ENCODE results near the gene TGM5.

TGM5 gene

DNA sequence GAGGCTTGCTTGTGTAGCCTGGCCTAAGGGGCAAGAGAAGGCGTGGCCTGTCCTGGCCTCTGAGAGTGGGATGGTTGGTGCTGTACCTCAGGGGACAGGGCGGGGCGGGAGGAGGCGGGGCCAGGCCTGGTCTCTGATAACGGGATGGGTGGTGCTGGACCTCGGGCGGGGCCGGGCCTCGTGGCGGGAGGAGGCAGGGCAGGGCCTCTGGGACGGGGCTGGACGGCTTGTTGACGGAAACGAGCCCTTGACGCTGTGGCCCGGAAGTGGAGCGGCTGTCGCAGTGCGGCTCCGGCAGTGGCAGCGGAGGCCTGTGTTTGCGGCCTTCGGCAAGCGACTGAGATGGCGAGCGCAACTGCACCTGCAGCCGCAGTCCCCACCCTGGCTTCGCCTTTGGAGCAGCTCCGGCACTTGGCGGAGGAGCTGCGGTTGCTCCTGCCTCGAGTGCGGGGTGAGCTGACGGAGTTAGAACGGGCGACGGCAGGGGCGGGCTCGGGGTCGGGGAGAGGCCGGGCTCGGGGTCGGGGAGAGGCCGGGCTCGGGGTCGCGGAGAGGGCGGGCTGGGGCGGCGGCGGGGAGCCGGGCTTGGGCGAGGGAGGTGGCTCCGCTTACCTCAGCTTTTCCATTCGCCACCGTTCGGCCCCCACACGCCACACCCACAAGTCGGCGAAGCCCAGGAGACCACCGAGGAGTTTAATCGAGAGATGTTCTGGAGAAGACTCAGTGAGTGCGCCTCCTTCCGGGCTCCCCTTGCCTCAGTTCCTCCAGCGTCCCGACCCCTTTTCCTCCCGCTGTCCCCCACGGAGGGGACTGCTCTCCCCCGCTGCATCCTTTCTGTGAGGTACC is 81.3 kb downstream of the TGM5 start, which contains the start of gene CCNDBP1:
Gene CCNDBP1 (plus strand): TSS at position 247 of the 846 bp plus-strand sequence. CDS start 96 bp downstream, at position 343.
- DNase-seq, result peak; percentile 67

DNA sequence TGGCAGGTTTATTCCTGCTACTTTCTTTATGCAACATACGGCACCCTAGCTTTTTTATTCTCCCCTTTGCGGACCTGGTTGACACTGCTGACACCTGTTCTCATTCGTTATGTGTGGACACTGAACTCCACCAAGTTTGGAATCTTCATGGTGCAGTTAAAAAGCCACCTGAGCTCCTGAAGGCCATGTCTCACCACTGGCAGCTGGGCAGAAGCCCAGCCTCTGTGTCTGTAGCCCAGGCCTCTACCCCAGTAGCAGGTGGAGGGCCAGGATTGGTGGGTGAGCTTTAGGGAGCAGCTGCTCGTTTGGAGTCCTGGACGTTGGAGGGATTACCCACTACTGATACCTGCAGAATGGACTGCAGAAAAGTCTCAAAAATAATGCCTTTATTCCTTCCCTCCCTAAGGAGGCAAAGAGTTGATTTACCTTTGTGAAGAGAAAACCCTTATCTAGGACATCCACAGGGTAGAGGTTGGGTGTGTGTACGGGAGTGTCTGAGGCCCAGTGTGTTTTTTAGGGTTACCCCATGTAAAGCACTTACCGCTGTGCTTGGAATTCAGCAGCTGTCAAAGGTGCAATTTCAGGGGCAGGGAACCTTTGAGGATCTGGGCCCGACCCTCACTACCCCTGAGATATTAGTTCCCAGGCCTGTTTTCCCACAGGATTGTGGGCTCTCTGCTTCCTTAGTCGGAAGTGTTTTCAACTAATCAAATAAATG is 82.2 kb downstream of the TGM5 start:
- DNase-seq, result no peak

DNA sequence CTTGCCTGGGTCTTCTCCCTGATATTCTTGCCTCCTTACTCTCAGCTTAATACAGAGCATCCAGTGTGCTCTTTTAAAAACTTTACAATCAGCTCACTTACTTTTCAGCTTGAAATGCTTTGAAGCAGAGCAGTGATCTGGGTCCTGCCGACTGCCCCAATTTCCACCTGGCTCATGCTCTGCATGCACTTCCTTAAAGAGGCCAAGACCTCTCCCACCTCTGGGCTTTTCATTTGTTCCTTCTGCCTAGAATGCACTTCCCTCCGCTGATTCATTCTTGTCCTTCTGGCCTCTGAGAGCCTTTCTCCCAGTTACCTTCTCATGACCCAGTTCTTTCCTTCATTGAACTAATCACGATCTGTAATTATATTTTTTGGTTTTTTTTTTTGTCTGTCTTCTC is 83.5 kb downstream of the TGM5 start:
- no peak for DNase-seq

Measured in effector CD8-positive, alpha-beta T cell (primary cell).